ENCODE measurements around the gene DOCK11. TPM values are rescaled to one million over a fixed set of nuclear protein-coding genes. Genes with fewer than 3 reads are reported as not detected.
"Not testable (repeated sequence)": the region's sequence is repeated elsewhere in the genome, so short reads cannot be mapped to it uniquely, and the experiment has no call there.

The DOCK11 gene
- total and polyA plus RNA-seq, 12 donors = 1.3 to 9.4 (median 3.0) TPM

DNA sequence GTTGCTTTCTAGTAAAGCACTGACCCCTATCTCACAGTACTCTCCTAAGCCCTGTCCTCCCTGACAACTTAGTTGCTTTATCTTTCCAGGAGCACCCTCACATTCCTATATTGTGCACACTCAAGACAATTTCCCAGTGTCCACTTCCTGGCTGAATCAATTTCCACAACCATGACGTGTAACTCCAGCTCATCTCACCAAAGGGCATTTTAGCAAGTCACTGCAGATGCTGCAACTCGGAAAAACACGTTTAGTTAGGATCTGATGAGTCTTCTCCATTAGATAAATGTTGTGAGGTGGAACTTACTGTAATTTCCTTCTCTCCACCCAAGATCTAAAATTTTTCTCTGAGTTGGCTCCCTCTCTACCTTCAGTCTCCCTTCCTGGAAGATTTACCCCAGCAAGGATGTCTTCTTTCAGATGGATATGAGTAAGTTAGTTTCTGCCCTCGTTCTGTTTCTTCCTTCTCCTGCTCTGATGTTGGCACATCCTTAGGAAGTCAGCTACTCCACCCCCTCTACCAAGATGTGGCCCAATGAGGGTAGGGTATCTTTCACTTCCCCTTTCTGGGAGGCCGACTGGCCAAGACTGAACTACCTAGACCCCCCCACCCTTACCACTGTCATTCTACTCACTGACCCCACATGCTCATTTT lies 203.0 kb downstream of the DOCK11 start:
- peaks cover 0 to 5% (median 0%) of the 10 kb centered on the region in 9 donors for H3K4me1 ChIP-seq
- no peak for DNase-seq
- no peaks in the 10 kb centered on the region for H3K36me3 ChIP-seq
- TF ChIP-seq, protein P1, sequence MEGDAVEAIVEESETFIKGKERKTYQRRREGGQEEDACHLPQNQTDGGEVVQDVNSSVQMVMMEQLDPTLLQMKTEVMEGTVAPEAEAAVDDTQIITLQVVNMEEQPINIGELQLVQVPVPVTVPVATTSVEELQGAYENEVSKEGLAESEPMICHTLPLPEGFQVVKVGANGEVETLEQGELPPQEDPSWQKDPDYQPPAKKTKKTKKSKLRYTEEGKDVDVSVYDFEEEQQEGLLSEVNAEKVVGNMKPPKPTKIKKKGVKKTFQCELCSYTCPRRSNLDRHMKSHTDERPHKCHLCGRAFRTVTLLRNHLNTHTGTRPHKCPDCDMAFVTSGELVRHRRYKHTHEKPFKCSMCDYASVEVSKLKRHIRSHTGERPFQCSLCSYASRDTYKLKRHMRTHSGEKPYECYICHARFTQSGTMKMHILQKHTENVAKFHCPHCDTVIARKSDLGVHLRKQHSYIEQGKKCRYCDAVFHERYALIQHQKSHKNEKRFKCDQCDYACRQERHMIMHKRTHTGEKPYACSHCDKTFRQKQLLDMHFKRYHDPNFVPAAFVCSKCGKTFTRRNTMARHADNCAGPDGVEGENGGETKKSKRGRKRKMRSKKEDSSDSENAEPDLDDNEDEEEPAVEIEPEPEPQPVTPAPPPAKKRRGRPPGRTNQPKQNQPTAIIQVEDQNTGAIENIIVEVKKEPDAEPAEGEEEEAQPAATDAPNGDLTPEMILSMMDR (IDR thresholded peaks at IDR 0.05) = no peak
- peak in 1 of 8 donors; percentile 64 for ATAC-seq
- H3K4me3 ChIP-seq = no peak overlapping the region
- intact Hi-C loops (cut with DNase I) = no loop called here
- 75 to 84% methylated on average over 5 of the region's 5 CpGs for WGBS, 2 donors
- no peak overlapping the region for H3K27ac ChIP-seq
- no peaks in the 10 kb centered on the region for H3K9me3 ChIP-seq
- H3K27me3 ChIP-seq = no peaks in the 10 kb centered on the region

DNA sequence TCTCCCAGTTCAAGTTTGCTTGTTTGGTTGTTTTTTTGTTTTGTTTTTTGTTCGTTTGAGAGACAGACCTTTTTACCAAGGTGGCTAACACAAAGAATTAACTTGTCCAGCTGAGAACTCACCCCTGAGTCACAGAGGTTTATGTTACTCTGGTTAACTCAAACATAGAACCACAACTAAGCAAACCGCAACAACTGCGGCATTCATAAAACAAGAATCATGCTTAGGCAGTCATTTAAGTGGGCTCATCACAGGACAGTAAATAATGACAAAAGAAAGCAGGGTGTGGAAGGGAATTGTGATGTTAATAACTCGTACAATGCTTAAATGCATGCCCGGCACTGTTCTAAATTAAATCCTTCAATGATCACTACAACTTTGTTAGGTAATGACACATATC lies 207.1 kb downstream of the DOCK11 start:
- H3K4me3 ChIP-seq = no peak overlapping the region
- 90 to 96% methylated on average over 5 of the region's 5 CpGs for WGBS, 2 donors
- no peaks in the 10 kb centered on the region for H3K27me3 ChIP-seq
- H3K27ac ChIP-seq = no peak overlapping the region
- no peaks in the 10 kb centered on the region for H3K9me3 ChIP-seq
- no peak for DNase-seq
- TF ChIP-seq, protein P1 (IDR thresholded peaks at IDR 0.05) = no peak
- no peaks in the 10 kb centered on the region for H3K36me3 ChIP-seq
- H3K4me1 ChIP-seq = no peaks in the 10 kb centered on the region
- intact Hi-C loops (cut with DNase I) = no loop called here
- ATAC-seq = no peak

DNA sequence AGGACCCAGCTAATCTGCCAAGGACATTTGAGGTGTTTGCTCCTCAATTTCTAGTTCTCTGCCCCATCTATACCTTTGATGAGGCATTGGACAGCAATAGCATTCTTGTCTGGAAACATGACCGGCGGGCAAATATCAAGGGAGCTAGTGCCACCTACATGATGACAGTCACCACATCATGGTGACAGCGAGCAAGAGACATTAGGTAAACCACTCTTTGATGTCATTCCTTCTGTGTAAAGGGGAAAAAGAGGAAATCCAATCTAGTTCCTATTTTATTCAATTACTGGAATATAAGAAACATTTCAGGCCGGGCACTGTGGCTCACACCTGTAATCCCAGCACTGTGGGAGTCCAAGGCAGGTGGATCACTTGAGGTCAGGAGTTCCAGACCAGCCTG lies 211.1 kb downstream of the DOCK11 start:
- Histone ChIP-seq H3K27me3 (no peaks in the 10 kb centered on the region), H3K27ac (no peak overlapping the region), H3K4me3 (no peak overlapping the region), H3K4me1 (no peaks in the 10 kb centered on the region), H3K36me3 (no peaks in the 10 kb centered on the region), H3K9me3 (no peaks in the 10 kb centered on the region)
- TF ChIP-seq, protein P1 (IDR thresholded peaks at IDR 0.05) = no peak
- intact Hi-C loops (cut with DNase I) = no loop called here
- DNase-seq (no peak), ATAC-seq (no peak)
- WGBS, 2 donors = 84 to 92% methylated on average over 4 of the region's 4 CpGs

DNA sequence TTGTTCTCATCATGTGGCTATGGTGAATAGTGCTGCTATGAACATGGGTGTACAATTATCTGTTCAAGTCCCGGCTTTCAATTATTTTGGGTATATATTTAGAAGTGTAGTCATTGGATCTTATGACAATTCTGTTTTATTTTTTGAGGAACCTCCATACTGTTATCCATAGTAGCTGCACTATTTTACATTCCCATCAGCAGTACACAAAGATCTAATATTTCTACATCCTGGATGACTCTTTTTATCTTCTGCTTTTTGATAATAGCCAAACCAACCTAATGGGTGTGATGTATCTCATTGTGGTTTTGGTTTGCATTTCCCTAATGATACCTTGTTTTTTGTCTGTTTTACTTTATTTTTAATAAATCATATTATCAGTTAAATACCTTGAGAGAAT lies 218.9 kb downstream of the DOCK11 start:
- WGBS, 2 donors = 84 to 88% methylated on average over 1 of the region's 1 CpG
- TF ChIP-seq, protein P1 (IDR thresholded peaks at IDR 0.05) = no peak
- no peak overlapping the region for H3K4me3 ChIP-seq
- H3K27ac ChIP-seq = no peak overlapping the region
- H3K36me3 ChIP-seq = no peaks in the 10 kb centered on the region
- DNase-seq (no peak), ATAC-seq (no peak)
- H3K27me3 ChIP-seq = no peaks in the 10 kb centered on the region
- H3K9me3 ChIP-seq = no peaks in the 10 kb centered on the region
- no peaks in the 10 kb centered on the region for H3K4me1 ChIP-seq
- intact Hi-C loops (cut with DNase I) = no loop called here

DNA sequence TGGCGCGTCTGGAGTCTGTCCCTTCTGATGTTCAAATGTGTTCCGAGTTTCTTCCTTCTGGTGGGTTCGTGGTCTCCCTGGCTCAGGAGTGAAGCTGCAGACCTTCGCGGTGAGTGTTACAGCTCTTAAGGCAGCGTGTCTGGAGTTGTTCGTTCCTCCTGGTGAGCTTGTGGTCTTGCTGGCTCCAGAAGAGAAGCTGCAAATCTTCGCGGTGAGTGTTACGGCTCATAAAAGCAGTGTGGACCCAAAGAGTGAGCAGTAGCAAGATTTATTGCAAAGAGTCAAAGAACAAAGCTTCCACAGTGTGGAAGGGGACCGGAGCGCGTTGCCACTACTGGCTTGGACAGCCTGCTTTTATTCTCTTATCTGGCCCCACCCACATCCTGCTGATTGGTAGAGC lies 220.3 kb downstream of the DOCK11 start:
- H3K4me1 ChIP-seq; H3K9me3 ChIP-seq; H3K27ac ChIP-seq; intact Hi-C loops (cut with DNase I); H3K4me3 ChIP-seq; H3K36me3 ChIP-seq; ATAC-seq; DNase-seq; H3K27me3 ChIP-seq: not testable (repeated sequence)
- 85 to 90% methylated on average over 14 of the region's 14 CpGs for WGBS, 2 donors

DNA sequence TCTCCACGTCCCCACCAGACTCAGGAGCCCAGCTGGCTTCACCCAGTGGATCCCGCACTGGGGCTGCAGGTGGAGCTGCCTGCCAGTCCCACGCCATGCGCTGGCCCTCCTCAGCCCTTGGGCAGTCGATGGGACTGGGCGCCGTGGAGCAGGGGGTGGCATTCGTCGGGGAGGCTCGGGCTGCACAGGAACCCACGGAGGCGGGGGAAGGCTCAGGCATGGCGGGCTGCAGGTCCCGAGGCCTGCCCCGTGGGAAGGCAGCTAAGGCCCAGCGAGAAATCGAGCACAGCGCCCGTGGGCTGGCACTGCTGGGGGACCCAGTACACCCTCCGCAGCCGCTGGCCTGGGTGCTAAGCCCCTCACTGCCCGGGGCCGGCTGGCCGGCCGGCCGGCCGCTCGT lies 221.2 kb downstream of the DOCK11 start:
- H3K27me3 ChIP-seq; ATAC-seq; intact Hi-C loops (cut with DNase I); DNase-seq; H3K4me3 ChIP-seq; H3K36me3 ChIP-seq; H3K9me3 ChIP-seq; H3K4me1 ChIP-seq: not testable (repeated sequence)
- peak overlapping the region in 1 of 10 donors; percentile 74 for H3K27ac ChIP-seq
- WGBS, 2 donors = 95 to 97% methylated on average over 14 to 28 of the region's 28 CpGs

Measured in heart right ventricle (tissue), 16 donors.